HG02973 (cell line): ENCODE data around the gene CR1L.
"Not testable (repeated sequence)": the region's sequence is repeated elsewhere in the genome, so short reads cannot be mapped to it uniquely, and the experiment has no call there.

ENCODE experiments used
- ATAC-seq: cut with Tn5 transposase; IDR thresholded peaks from one replicate; pipeline ENCODE4 v1.9.1; 2021; ENCODE audit warnings: moderate library complexity; ENCODE audit not compliant: unreplicated experiment

CR1L gene

DNA sequence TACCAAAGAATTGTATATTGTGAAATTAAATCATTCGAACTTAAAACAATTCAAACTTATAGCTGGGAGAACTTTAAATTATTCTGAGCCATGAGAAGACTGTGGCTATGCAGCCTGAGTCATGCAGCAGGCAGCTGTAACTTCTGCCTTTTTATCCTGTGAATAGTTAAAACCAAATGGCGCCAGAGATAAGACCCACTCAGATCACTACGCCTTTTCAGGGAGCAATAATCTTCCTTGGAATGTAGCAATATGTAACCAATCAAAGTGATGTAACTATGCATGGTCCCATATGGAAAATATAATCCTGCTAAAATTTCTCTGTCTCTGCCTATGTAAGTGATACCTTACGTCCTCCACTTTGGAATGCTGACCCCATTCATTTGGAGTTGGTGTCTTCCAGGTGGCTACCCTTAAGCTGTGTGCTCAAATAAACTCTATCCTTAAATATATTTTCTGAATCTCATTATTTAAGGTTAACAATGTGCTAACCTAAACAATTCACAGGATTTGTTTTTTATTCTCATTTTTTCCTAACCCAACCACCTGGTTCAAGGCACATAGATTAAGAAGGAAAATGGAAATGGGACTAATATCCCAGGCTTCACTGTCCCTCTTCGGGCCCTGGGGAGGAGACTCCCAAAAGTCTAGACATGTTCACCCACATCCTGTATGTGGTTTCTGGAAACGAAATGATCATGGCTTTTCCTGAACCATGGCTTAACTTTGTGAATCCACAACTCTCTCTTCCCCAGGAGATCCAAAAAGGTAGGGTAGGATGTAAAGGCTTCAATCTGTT is 35.9 kb downstream of the CR1L start:
- not testable (repeated sequence) for ATAC-seq

DNA sequence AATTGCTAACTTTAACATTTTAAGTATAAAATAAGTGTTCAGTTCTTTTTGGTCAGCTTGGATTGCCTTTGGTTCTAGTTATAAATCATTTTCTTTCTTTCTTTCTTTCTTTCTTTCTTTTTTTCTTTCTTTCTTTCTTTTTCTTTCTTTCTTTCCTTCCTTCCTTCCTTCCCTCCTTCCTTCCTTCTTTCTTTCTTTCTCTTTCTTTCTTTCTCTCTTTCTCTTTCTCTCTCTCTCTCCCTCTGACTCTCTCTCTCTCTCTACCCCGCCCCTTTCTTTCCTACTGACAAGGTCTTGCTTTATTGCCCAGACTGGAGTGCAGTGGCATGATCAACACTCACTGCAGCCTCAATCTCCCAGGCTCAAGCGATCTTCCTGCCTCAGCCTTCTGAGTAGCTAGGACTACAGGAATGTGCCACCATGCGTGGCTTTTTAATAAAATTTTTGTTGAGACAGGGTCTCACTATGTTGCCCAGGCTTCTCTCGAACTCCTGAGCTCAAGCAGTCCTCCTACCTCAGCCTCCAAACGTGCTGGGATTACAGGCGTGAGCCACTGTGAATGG is 38.0 kb downstream of the CR1L start:
- ATAC-seq, result not testable (repeated sequence)

DNA sequence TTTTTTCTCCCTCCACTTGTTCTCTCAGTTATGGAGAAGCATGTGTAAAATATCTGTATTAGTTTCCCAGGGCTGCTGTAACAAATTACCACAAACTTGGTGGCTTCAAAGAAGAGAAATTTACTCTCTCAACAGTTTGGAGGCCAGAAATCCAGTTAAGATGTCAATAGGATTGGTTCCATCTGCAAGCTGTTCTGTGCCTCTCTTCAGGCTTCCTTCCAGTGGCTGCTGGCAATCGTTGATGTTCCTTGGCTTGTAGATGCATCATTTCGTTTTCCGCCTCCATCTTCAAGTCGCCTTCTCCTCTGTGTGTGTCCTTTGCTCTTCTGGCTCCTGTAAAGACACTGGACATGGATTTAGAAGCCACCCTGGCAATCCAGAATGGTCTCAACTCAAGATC is 45.6 kb downstream of the CR1L start:
- ATAC-seq, result not testable (repeated sequence)

DNA sequence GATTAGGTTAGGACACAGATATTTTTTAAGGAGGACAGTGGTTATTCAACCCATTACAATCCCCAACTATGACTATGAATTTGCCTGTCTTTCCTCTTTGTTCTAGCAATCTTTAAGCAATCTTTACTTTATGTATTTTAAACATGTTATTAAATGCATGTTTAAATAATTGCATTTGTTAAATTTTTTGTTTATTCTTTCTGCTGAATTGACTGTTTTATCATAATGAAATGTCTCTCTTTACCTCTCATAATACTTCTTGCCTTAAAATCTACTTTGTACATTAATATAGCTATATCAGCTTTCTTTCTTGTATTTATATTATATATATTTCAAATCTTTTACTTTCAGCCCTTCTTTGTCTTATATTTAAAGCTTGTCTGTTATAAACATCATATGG is 46.1 kb downstream of the CR1L start:
- no peak for ATAC-seq

DNA sequence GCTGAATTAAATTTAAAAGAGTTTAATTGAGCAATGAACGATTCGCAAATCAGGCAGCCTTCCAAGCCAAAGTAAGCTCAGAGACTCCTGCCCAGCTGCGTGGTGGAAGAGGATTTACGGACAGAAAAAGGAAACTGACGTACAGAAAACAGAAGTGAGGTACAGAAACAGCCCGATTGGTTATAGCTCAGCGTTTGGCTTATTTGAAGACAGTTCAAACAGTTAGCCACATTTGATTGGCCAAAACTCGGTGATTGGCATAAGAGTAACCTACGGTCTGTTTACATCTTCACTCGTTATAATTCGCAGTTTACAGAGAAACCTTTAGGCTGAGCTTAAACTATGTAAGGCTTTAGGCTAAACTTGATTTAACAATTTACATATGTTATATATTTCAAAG is 46.9 kb downstream of the CR1L start:
- no peak for ATAC-seq

DNA sequence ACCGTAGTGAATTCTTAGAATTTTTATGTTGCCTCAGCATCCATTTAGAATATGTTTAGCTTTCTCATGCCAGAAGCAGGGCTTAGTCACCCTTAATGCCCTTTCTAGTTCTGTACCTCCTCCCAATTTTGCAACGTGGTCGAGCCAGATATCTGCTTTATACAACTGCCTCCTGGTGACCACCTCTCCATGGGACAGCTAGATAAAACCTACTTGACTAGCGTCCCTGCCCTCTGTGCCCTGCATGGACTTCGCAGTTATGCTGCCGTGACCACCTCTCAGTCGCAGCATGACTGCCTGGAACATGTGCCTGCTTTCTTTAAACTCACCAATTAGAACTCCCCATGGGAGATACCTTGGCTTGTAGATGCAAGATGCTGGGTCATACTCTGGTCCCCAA is 47.4 kb downstream of the CR1L start:
- ATAC-seq, result not testable (repeated sequence)

DNA sequence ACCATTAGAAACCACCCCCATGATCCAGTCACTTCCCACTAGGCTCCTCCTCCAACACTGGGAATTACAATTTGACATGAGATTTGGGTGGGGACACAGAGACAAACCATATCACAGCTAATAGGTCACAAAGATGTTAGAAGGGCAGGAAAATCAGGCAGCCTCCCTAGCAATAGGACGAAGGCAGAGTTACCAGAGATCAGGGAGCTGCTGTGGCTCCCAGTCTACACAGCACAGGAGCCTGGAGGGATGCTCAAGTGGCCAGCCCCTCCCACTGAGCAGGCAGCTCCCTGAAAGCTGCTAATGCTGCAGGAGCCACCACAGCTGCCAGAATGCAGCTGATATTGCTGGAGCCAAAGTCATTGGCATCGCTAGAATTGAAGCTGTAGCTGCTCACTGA is 51.0 kb downstream of the CR1L start:
- ATAC-seq, result no peak

DNA sequence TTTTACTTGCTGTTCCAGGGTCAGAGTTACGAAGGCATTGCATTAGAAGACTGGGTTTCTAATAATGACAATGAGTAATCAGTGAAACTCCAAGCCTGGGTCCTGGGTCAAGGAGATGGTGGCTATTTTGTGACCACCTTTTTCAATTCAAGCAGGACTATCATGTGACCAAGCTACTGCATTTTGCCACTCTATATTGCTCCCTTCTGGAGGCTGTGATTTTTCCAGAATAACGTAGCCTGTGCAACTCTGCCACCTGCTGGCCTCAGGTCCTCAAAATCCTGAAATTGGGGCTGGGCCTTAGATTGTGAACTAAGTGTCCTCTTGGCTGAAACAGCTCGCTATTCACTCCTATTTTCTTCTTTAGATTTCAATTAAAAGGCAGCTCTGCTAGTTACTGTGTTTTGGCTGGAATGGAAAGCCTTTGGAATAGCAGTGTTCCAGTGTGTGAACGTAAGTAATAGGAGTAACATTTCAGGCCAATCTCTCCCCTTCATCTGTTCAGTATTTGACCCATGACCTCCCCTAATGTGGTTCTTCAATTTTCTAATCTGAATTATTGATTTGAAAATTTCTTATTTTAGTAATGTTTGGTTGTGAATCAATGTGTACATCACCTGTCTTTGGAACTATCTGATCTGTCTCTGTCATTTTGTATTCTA is 54.0 kb downstream of the CR1L start:
- no peak for ATAC-seq

DNA sequence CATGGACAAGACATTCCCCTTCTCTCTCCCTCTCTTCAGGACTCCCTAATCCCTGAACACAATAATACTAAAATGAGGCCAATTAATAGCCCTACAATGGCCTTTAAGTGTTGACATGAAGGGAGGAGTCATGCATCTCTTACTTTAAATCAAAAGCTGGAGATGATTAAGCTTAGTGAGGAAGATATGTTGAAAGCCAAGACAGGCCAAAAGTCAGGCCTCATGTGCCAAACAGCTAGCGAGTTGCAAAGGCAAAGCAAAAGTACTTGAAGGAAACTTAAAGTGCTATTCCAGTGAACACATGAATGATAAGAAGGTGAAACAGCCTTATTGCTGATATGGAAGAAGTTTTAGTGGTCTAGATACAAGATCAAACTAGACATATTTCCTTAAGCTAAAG is 57.4 kb downstream of the CR1L start:
- no peak for ATAC-seq

DNA sequence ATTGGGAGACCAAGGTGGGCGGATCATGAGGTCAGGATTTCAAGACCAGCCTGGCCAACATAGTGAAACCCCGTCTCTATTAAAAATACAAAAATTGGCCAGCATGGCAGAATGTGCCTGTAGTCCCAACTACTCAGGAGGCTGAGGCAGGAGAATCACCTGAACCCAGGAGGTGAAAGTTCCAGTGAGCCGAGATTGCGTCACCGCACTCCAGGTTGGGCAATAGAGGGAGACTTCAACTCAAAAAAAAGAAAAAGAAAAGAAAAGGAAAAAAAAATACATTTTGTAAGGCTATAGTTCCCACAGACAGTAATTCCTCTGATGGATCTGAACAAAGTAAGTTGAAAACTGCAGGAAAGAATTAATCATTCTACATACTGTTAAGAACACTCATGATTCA is 58.8 kb downstream of the CR1L start:
- no peak for ATAC-seq

DNA sequence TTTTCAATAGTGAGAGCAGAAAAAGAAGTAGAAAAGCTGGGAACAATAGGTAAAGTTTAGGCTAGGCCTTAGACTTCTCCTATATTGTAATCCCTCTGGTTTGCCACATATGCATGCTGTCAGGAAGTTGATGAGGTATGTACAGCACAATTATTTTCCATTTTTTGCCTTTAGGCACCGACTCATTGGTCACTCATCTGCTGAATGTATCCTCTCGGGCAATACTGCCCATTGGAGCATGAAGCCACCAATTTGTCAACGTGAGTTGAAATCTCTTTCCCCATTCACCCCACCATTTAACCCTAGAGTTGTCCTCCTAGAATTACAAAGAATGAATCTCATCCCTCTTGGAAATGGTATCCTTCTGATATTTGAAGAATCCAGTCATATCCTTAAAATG is 63.1 kb downstream of the CR1L start:
- ATAC-seq, result not testable (repeated sequence)

DNA sequence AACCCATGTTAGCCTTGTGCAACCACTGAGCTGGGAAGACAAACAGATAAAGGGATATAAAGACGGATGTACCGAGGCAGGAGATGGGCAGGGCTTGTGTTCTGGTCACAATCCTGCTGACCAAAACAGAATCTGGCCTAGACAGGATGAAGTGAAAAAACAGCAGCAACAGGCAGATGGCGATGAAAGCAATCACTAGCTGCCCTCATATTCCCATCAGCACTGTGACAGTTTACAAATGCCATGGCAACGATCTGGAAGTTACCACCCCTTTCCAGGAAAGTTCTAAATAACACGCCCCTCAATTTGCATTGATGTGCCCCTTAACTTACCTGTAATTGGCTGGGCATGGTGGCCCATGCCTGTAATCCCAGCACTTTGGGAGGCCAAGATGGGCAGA is 66.4 kb downstream of the CR1L start:
- no peak for ATAC-seq

DNA sequence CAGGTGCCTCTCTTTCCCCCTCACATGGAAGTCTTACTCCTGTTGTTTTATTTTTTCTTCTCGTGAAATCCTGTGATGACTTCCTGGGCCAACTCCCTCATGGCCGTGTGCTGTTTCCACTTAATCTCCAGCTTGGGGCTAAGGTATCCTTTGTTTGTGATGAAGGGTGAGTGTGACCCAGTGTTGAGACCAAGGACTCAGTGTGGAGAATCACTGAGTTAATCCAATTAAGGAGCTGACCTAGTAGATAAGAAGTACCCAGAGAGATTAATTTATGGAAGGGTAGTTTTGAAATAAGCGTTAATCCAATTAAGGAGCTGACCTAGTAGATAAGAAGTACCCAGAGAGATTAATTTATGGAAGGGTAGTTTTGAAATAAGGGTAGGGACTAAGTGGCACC is 67.8 kb downstream of the CR1L start:
- ATAC-seq, result not testable (repeated sequence)

DNA sequence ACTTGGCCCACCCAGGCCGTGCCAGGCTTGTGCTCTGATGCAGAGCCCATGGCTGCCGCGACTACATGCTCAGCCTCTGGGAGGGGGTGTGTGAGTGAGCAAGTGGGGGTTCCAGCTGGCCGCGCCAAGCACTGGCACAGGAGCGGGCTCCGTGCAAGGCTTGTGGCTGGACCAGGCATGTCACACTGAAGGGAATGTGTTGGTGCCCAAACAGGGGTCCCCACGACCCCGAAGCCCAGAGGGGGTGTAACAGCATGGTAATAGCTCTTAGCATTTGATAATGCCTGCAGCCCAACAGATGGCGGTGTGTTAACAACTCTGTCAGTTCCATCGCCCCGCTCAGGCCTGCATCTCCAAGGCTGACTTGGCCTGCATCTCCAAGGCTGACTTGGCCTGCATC is 68.6 kb downstream of the CR1L start:
- ATAC-seq, result no peak

DNA sequence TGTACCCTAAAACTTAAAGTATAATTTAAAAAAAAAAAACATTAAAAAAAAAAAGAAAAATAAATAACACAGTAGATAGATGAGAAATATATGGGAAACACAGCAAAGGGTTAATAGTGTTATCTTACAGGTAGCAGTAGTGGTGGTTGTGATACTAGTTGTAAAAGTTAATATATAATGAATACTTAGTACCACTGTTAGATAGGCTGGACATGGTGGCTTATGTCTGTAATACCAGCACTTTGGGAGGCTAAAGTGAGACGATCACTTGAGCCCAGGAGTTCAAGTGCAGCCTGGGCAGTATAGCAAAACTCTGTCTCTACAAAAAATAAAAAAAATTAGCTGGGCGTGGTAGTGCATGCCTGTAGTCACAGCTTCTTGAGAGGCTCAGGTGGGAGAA is 74.3 kb downstream of the CR1L start:
- no peak for ATAC-seq

DNA sequence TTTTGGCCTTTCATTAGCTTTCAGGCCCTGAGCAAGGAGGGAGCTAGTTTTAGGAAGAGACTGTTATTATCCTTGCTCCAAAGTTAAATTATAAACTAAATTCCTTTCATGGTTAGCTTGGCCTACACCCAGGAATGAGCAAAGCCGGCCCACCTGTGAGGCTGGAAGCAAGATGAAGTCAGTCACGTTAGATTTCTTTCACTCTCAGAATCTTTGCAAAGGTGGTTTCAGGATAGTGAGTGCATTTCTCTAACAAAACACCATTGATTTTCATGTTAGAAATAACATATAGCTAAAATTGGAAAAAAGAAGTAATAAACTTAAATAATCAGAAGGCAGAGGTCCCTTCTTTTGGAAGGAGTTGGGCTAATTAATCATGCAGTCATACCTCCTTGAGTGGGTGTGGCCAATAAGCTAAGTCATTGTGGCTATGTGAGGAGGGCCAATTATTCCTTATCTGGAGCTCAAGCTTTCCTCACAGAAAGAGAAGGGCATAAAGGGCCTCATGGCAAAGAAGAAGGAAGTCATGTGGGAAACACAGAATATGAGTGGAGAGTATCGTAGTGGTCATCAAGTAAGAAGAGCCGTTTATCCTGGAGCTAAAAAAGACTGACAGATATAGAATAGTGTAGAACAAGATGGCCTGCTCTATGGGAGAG is 83.4 kb downstream of the CR1L start:
- not testable (repeated sequence) for ATAC-seq

DNA sequence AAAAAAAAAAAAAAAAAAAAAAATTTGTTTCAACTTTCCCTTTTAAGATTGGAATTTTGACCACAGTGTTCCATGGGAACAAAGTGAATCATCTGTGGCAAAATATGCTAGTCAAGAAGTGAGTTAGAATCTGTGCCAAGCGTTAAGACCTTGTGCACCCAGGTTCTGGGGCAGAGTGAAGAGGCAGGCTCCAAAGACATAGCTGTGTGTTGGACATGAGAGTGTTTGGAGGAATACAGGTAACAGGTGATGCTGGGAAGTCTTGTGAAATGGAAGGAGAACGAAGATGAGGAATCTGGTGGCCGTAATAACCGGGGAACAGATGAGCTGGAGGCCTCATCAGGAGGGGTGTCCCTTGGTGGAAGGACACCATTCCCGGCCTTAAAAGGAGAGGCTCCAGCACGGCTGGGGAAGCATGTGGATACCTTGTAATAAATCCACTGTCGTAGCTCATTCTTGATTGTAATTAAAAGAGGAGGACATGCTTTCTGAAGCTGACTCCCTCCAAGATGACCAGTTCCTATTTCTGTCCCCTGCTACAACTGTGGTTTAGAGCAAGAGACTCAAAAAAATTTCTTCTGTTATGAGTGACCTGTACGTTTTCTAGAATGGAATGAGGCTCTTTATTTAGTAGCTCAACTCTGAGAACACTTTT is 92.7 kb downstream of the CR1L start:
- ATAC-seq, result not testable (repeated sequence)

DNA sequence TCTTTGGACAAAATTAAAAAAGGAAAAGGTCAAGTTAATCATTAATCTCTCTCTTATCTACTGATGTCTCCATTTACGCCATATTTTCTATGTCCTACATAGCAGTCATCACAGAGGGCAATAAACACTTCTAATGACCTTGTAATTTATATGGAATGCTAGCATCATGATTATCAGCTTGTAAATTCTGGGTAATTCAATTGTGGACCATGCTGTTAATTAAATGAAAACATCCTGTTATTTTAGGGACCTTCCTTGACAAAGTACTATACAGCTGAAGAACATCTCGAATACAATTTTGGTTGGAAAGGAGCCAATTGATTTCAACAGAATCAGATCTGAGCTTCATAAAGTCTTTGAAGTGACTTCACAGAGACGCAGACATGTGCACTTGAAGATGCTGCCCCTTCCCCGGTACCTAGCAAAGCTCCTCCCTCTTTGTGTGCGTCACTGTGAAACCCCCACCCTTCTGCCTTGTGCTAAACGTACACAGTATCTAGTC is 93.3 kb downstream of the CR1L start:
- ATAC-seq, result not testable (repeated sequence)

DNA sequence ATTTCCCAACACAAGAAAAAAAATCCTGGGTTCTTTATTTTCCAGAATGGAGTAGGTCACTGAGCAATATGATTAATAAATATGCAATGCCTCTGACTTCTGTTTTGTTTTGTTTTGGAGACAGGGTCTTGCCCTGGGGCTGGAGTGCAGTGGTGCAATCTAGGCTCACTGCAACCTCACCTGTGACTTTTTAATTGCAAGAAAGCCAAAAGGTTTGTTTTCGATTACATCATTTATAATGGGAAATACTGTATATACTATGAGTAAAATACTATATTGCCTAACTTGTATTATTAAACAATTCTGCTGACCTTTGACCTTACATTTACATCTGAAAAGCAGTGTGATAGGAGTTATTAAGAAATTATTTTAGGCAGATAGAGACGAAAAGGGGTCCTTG is 95.3 kb downstream of the CR1L start:
- ATAC-seq, result no peak

DNA sequence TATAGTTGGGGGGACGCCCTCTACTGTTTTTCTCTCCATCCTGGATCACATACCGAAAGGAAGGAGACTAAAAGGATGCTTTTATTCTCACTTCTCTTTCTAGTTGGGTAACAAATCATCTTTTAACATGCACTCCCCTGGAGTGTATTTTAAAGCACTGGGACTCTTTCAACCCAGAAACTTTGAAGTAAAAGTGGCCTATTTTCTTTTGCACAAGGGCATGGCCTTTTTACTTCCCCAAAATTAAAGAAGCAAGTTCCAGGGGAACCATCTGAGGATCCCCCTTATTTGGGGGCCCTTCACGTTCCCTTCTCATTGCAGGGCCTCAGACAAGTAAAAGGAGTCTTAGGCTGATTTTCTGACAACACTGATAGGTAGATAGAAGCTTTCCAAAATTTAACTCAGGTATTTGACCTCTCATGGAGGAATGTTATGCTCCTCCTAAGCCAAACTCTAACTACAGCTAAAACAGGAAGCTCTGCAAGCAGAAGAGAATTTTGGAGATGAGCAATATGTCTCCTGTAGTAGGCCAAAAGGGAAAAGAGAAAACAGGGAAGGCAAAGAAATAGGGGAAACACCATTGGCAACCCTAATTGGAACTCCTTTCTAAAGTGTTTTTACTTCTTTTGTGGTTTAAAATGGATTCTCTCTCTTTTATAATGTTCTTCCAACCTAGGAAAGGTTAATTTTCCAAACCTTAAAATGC is 98.1 kb downstream of the CR1L start:
- no peak for ATAC-seq
